HG03066 (cell line): ENCODE measurements around the gene CR2.
"Not testable (repeated sequence)": the region's sequence is repeated elsewhere in the genome, so short reads cannot be mapped to it uniquely, and the experiment has no call there.

Experiments used
- ATAC-seq: cut with Tn5 transposase; IDR thresholded peaks from one replicate; pipeline ENCODE4 v1.9.1; 2021; ENCODE audit warnings: low read depth; ENCODE audit not compliant: unreplicated experiment

The CR2 gene

DNA sequence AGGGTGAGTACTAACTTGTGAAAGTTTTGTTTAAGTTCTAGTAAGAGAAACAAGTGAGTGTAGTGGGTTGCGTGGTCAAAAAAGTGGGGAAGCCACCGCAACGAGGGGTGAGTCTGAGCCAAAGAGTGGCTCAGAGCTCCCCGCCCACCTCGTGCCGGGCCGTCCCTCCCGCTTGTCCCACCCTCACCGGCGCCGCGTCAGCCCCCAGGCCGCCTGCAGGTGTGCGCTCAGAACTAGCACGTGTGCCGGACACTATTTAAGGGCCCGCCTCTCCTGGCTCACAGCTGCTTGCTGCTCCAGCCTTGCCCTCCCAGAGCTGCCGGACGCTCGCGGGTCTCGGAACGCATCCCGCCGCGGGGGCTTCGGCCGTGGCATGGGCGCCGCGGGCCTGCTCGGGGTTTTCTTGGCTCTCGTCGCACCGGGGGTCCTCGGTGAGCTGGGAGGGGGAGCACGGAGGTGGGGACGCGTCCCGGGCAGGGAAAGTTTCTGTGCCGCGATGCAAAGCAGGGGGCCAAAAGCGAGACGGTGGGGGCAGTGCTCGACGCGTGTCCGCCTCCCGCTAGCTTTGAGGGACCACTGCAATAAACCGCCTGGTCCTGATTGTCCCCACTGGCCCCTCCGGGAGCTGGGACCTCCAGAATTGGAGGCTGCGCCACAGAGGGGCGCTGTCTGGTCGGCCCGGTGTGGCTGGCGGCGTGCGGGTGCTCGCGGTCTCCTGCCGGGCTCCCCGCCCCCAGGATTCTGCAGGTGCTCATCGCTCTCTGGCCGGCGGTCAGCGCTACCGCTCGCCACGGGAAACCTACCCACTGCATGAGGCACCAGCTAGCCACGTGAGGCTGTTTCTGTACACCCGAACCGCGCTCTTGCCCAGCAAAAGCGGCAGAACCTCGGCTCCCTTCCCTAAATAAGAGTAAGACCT lies at the start of gene CR2:
Gene CR2, plus strand, starts transcription at position 283 of the 919 bp plus-strand sequence. Its CDS starts 91 bp downstream, at position 374.
- ATAC-seq, result peak; percentile 80

DNA sequence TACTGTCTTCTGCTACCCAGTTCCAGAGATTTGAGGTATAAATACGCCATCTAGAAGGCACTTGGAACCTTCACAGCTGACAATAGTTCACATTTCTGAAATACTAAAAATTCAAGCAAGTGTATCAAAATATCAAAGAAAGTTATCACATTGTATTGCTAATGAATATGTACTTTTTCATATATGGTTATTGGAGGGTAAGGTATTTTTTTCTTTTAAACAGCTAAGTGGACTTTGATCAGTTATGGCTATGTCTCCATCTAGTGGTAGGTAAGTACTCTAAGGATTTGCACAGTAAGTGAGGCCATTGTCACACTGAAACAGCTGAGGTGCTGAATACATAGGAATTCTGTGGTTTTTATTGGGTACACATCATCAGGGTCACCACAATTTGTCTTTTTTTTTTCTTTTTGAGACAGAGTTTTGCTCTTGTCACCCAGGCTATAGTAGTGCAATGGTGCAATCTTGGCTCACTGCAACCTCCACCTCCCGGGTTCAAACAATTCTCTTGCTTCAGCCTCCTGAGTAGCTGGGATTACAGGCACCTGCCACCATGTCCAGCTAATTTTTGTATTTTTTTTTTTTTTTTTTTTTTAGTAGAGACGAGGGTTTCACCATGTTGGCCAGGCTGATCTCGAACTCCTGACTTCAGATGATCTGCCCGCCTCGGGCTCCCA lies 49.1 kb upstream of the CR2 start:
- no peak for ATAC-seq

DNA sequence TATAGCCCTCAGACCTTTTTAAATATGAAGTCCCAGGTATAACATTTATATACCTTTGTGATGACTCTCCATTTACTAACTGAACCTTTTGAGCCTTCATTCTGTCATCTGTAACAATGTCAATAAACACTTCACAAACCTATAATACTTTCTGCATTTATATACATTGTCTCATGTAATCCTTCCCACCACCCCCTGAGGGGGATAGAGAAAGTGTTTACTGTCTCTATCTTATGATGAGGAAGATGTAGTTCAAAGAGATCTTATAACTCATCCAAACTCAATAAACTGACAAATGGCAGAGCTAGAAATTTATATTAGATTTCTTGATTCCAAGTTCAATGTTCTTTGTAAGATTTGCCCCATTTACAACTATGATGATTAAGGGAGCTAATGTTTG lies 48.3 kb upstream of the CR2 start:
- no peak for ATAC-seq

DNA sequence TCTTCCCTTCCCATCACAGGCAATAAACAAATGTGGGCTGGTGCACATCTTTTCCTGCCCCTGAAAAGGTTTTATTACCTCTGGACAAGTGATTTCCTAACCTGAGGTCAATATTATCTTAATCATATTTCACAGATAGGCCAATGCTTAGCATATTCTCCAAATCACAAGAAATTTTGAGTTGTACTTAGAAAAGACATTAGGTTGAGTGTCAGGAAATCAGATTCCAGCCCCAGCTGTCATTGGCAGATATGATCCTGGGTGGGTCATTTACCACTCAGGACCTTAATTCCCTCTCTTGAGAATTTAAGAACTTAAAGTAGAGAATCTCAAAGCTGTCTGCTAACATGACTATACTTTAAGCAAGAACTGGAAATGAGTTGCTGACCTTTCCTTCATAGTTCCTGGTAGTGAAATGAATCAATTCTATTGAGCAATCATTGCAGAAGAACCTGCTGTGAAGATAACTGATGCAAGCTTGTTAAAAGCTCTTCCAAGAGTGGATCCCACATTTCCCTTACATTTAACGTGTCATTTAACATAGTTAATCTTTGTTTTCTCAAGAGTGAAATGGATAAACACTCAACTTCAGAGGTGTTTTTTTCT lies 46.4 kb upstream of the CR2 start:
- ATAC-seq, result no peak

DNA sequence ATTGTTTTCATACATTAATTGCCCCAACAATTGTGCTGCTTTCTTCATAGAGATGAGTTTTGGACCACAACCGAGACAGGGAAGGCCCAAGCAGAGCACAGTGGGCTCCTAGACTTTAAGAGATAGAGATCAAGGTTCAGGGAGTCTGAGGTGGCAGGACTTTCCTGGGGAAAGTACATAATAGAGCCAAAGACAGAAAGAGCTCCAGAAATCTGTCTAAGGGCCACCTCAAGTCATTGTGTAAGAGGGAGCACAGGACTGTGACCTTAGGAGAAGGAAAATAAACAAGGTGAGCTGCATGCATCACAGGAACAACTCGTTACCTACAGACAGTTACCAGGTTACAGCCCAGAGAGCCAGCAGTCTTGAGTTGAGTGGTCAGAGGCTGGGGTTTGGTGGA lies 41.3 kb upstream of the CR2 start:
- no peak for ATAC-seq

DNA sequence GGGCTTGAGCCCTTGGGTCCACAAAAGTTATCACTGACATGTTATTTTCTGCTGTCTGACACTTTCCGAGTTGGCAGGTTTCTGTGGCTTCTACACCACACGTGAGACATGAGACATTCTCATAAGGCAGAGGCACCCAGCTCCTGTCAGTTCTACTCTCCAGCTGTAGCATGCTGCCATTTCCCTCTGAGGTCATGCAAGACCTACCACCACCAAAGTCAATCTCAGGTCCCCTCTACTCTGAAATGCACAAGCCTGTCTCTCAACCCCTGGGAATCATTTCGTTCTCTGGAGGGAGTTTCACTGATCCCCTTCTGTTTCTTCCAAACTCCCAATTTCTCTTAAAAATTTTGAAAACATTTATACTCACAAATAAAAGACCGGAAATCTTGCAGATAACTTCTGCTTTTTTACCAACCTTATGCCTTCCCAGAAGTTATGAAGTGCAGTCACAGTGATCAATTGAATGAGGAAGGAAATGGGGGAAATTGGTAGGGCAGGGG lies 39.5 kb upstream of the CR2 start:
- ATAC-seq, result peak; percentile 91

DNA sequence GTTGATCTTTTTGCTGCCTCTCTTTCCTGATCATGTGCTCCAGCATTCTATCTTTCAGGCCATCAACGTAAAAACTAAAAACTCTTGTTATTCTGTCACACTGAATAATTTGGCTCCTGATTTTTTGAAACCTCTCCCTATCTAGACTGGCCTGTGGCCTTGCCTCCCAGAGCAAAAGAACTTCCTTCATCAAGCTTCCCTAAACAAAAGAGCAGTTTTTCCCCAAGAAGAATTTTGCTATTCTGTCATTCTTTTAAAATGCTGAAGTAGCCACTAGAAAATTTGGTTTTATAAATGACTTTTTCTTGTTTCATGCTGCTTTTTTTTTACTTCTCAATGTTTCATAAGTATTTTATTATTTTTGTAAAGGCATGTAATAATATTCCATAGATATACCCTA lies 37.1 kb upstream of the CR2 start:
- ATAC-seq, result no peak

DNA sequence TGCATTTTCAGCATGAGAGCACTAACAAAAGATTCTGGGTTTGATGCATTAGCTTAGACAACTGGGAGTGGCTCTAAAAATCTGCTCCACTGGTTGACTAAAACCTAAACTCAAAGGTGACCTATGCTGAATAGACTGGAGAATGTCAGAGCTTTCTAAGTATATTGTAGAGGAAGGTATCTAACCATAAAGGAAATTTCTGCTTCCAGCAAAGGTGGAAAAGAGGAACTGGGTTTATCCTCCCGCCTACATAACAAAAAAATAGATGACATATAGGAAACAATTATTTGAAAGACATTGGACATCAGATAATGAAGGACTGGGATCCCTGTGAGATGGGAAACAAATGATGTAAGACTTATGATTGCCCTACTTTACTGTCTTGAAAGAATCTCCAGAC lies 35.8 kb upstream of the CR2 start:
- no peak for ATAC-seq

DNA sequence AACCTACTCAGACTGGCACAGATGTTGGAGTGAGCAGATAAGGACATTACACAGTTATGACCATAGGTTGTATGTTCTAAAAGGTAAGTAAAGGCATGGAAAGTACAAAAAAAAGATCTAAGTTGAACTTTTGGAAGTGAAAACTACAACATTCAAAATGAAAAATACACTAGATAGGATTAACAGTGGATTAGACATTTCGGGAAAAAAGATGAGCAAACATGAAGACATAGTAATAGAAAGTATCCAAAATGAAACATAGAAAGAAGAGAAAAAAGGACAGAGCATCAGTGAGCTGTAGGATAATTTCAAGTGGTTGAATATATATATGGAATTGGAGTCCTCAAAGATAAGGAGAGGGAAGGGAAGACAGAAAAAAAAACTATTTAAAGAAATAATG lies 34.0 kb upstream of the CR2 start:
- ATAC-seq, result no peak

DNA sequence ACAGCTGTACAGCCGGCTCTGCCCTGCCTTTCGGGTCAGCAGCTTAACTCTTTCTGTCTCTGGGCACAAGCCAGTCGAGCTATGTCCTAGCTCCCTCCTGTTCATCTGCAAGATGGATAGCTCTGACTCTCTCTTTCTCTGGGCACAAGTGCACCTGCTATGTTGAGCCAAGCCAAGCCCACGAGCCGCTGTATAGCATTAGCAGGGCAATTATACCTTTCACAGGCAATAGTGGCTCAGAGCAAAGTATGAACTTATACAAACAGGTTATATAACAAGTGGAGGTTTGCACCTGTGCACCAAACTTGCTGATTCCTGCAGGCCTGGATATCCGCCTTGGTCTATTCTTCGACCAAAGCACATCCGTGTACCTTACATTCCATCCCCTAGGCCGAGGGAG lies 33.0 kb upstream of the CR2 start:
- no peak for ATAC-seq

DNA sequence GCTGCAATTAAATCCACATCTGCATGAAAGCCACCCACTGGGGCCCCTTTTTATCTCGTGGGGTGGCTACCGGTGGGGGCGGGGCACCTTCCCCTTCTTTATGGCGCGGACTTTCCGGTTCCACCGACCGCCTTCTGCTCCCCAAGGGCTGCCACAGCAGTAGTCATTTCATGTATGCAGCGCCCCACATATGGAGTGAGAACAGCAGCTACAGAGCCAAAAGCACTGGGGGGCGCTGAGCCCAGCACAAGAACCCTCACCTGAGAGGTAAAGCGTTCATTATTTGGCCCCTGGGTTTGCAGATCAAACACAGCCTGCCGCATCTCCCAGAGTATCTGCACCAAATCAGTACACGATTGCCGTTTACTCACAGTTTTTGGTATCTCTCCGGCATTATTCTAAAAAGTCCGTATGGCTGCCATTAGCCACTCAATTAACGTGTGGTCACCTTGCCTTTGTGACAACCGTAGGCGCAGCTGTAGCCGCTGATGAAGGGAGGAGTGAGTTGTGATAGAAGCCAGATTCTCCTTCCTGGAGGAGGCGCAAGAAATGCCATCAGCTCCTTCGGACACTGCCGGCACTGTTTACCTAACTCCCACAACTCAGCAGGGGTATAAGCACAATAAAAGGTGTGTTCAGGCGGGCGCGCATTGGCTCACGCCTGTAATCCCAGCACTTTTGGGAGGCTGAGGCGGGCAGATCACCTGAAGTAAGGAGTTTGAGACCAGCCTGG lies 30.4 kb upstream of the CR2 start:
- no peak for ATAC-seq

DNA sequence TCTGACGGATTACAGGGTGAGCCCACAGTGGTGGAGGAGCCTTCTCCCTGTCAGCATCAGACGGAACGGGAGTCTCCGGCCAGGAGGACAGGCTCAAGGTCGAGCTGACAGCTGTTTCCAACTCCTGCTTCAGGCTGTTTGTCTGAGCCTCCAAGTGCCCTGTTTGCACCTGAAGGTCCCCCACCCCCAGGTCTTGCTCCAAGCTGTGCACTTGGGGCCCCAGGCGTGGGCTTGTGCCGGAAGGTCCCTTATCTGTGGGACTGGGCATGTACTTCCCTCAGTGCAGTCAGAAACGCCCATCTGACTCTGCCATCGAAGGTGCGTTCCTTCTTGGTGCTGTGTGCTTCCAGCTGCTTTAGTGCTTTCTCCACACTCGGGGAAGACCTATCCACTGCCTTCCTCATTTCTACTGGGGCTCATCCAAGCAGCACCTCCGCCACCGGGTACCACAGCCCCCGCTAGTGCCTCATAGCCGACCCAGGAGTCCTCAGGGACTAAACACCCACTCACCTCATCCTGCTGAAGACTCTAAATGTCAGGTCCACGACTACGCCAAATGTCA lies 29.5 kb upstream of the CR2 start:
- no peak for ATAC-seq

DNA sequence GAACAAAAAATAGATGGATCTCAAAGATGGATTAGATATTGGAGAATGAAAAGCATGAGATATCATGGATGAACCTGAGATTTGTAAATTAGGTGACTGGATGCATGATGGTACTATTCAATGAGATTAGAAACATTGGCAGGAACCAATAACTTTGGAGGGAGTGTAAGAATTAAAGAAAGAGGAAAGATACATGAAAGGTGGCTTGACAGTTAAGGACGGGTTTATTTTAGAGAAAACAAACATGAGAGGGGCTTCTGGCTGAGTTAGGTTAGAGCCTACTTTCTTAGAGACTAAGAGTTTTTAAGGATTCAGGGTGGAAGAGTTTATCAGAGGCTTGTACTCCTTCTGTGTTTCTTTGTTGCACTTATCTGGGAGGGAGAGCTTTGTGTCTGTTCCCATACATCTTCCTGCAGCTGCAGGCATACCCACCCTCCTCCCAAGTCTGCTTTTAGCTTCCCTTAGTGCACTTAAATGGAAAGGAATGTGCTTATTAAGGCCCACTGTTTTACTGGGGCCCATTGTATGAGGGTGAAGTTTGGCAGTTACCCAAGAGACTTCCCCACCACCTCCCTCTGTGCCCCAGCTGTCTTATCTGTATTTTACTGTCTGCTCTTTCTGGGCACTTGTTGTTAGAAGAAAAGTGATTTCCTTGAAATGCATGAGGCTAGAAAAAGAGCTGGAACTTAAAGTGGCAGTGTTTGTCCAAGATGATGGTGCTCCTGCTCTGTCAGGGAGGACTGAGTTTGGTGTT lies 26.1 kb upstream of the CR2 start:
- no peak for ATAC-seq

DNA sequence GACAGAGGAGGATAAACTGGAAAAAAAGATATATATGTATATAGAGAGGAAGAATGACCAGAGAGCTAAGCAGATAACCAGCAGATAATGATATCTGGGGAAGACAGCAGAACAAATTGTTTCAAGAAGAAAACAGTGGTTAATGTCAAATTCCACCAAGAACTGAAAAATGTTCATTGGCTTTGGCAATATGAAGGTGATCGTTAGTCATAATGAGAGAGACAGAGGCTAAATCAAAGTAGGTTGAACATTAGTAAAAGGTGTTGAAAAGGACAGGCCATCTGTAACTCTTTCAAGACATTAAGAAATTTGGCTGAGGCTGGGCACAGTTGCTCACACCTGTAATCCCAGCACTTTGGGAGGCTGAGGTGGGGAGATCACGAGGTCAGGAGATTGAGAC lies 25.3 kb upstream of the CR2 start:
- no peak for ATAC-seq

DNA sequence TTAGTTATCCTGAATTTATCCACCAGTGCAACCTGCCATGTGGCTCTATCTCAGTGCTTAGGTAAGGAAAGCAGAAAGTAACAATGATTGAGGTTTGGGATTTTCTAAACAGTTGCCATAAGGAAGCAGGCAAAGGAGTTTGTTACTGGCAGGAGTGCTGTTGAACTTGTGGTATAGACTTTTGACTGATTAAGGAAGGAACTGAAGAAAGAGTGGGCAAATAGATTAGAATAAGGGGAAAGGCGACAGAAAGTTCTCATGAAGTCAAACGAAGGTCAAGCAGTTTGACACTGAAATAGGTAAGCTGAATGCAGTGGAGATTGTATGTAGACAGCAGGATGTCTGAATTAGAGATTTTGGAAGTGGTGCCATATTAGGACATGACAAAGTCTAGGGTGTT lies 24.2 kb upstream of the CR2 start:
- peak; percentile 62 for ATAC-seq

DNA sequence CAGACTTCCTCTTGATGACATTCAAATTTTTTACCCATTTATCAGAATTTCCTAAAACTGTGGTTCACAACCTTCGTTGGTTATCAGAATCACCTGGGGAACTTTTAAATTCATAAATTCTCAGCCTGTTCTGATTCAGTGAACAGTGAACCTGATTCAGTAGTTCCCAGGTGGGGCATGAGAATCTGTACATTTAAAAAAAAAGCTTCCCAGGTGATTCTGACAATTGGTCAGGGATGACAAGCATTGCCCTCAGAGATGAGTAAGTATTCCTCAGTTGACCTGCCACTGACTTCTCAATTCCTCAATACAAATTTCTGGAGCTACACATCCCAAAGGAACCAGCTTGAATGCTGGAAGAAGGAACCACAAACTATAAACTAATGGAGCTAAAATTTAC lies 23.5 kb upstream of the CR2 start:
- no peak for ATAC-seq

DNA sequence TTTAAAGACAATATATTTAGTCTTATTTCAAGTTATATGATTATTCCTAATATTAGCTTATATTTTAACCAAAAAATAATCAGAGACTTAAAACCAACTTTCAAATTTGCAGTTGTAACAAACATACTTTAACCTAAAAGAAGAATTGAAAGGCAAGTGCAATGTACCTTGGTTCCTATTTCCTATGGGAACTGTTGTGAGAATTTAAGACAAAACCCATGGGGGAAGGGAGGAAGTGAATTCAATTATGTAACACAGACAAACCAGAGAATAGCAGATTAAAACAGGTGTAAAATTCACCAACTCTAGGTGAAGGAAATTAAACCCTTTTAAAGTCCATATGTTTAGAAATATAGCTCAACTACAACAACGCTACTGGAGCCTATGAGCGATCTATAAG lies 22.6 kb upstream of the CR2 start:
- ATAC-seq, result no peak

DNA sequence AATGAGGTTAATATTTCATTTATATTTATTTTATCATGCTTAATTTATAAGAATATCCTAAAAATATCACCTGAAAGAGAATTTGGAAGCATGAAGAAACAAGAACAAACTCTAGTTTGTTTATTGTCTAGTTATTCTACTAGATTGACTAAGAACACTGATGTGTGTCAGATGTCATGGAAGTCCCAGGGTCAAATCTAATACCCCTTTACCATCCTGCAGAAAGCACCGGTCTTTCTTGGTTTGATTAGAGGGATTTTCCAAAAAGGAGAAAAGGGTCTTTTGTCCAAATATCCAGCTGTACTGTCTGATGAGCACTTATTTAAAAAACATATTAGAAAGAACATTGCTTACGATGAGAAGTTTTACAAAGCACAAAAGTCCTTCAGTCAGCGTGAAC lies 20.7 kb upstream of the CR2 start:
- ATAC-seq, result no peak

DNA sequence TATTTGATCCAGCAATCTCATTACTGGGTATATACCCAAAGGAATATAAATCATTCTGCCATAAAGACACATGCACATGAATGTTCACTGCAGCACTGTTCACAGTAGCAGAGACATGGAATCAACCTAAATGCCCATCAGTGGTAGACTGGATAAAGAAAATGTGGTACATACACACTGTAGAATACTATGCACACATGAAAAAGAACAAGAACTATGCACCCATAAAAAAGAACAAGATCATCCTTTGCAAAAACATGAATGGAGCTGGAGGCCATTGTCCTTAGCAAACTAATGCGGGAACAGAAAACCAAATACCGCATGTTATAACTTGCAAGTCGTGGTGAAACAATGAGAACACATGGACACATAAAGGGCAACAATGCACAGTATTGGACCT lies 17.4 kb upstream of the CR2 start:
- not testable (repeated sequence) for ATAC-seq

DNA sequence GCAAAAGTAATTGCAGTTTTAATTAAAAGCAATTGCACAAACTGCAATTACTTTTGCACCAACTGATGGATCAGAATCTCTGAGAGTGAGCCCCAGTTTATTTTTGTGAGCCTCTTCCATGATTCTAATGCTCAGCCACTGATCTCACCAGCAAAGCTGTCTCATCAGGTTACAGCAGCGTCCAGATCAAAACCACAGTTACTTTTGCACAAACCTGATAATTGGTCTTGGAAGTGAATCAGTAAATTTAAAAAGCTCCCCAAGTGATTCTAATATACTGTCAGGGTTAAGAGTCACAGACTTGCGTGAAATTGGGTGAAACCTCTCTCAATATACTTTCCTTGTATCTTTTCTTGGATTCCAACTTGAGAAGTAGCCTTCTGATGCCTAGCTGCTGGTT lies 13.5 kb upstream of the CR2 start:
- no peak for ATAC-seq
